HG03354 (cell line): Measurements from ENCODE around the gene IGFBP7.

Source experiments
- ATAC-seq: cut with Tn5 transposase; IDR thresholded peaks from one replicate; pipeline ENCODE4 v1.9.1; 2021; ENCODE audit warnings: mild to moderate bottlenecking; ENCODE audit not compliant: unreplicated experiment, poor library complexity, severe bottlenecking

The IGFBP7 gene

GRCh38 chr4:57131849-57132742 lies 21.9 kb upstream of the IGFBP7 start:
- no peak for ATAC-seq

GRCh38 chr4:57129477-57129876 lies 19.3 kb upstream of the IGFBP7 start:
- no peak for ATAC-seq

- ATAC-seq: no peak
Measured at GRCh38 chr4:57127361-57127760, 17.2 kb upstream of the IGFBP7 start.

- ATAC-seq: no peak
Measured at GRCh38 chr4:57125996-57126395, 15.8 kb upstream of the IGFBP7 start.

- ATAC-seq: no peak
Measured at GRCh38 chr4:57124145-57124544, 14.0 kb upstream of the IGFBP7 start.

- no peak for ATAC-seq
Measured at GRCh38 chr4:57122959-57123358, 12.8 kb upstream of the IGFBP7 start.

GRCh38 chr4:57119054-57119651 lies 9.0 kb upstream of the IGFBP7 start:
- no peak for ATAC-seq

GRCh38 chr4:57117491-57117890 lies 7.3 kb upstream of the IGFBP7 start:
- no peak for ATAC-seq

GRCh38 chr4:57116245-57116644 lies 6.1 kb upstream of the IGFBP7 start:
- no peak for ATAC-seq

GRCh38 chr4:57114973-57115372 lies 4.8 kb upstream of the IGFBP7 start:
- ATAC-seq: no peak

GRCh38 chr4:57113870-57114269 lies 3.7 kb upstream of the IGFBP7 start:
- no peak for ATAC-seq

GRCh38 chr4:57110640-57111511 lies 691 bp upstream of the IGFBP7 start:
- peak; percentile 58 for ATAC-seq

- ATAC-seq: no peak
Measured at GRCh38 chr4:57109411-57109846, 756 bp downstream of the IGFBP7 start.

GRCh38 chr4:57106181-57106580 lies 4.0 kb downstream of the IGFBP7 start:
- no peak for ATAC-seq

GRCh38 chr4:57104706-57105560 lies 5.3 kb downstream of the IGFBP7 start:
- ATAC-seq: no peak

- no peak for ATAC-seq
Measured at GRCh38 chr4:57103051-57103450, 7.1 kb downstream of the IGFBP7 start.

- ATAC-seq: no peak
Measured at GRCh38 chr4:57102050-57102624, 8.0 kb downstream of the IGFBP7 start.

- no peak for ATAC-seq
Measured at GRCh38 chr4:57100979-57101651, 9.1 kb downstream of the IGFBP7 start.

- no peak for ATAC-seq
Measured at GRCh38 chr4:57099363-57099762, 10.8 kb downstream of the IGFBP7 start.
